Endothelial cell of umbilical vein (primary cell): ENCODE data around the gene DYNC2H1.

Experiments used
- CTCF ChIP-seq, 2 donors: IDR thresholded peaks; 1 replicate in 1 of 2; 2 replicates in 1 of 2; pipeline ENCODE4 v1.5.1; 2011; ENCODE audit warnings: low read length in 2 of 2, mild to moderate bottlenecking in 2 of 2, moderate library complexity in 2 of 2, control low read depth in 1 of 2, inconsistent platforms in 1 of 2, low read depth in 1 of 2; ENCODE audit not compliant: insufficient read depth in 1 of 2; ENCODE audit errors: extremely low read depth in 1 of 2
- EZH2 ChIP-seq: IDR thresholded peaks from 2 replicates; pipeline ENCODE4 v1.6.1; 2012; ENCODE audit warnings: borderline replicate concordance, low read depth, mild to moderate bottlenecking, moderate library complexity, low read length, inconsistent platforms; ENCODE audit not compliant: severe bottlenecking
- GATA2 ChIP-seq: IDR thresholded peaks from 2 replicates; pipeline ENCODE4 v1.7.0; 2011; ENCODE audit warnings: low read depth, mild to moderate bottlenecking, moderate library complexity, mixed read lengths, low read length; ENCODE audit not compliant: insufficient read length, insufficient read depth
- JUN ChIP-seq: IDR thresholded peaks from 2 replicates; pipeline ENCODE4 v1.6.1; 2011; ENCODE audit warnings: borderline replicate concordance, low read depth; ENCODE audit not compliant: insufficient read length, insufficient read depth
- MAX ChIP-seq: IDR thresholded peaks from 2 replicates; pipeline ENCODE4 v1.6.1; 2011; ENCODE audit not compliant: insufficient read depth, insufficient read length
- MYC ChIP-seq: IDR thresholded peaks from one replicate; pipeline ENCODE4 v1.6.1; 2011; ENCODE audit warnings: mild to moderate bottlenecking, low read depth, low read length
- POLR2A ChIP-seq: IDR thresholded peaks from 2 replicates; pipeline ENCODE4 v1.6.1; 2012; ENCODE audit warnings: low read depth, mild to moderate bottlenecking, control low read depth, low read length
- POLR2AphosphoS5 ChIP-seq: IDR thresholded peaks from 2 replicates; pipeline ENCODE4 v1.6.1; 2012; ENCODE audit warnings: low read depth, mild to moderate bottlenecking, control low read depth, low read length, moderate library complexity; ENCODE audit not compliant: insufficient read depth

DNA sequence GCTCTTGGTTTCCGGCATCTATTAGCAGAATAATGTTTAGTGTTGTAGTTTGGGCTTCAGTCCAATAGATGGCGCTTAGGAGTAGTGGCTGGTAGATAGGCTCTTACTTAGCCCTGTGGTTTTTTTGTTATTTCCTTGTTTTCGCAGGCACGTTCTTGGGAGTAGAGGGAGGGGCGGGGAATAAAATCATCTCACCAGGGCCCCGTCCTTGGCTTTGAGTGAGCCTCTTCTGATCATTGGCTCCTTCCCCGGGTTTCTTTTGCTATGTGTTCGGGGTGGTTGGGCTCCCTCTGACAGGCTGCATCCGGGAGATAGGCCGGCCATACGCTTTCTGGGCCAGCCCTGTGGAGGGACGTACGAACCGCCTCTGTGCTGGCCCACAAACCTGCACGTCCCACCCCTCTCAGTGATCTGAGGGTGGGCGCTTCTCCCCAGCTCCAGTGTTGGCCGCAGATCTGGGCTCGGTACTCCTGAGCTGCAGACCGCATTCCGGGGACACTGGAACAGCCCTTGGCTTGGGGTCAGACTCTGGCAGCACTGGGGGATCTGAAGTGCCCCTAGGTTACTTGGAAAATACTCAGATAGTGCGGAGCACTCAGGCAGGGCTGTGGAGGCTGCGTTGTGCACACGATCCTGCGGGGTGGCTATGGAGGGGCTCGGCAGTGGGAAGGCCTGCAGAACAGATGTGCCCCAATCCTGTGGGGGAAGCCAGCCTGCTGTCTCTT is 217.0 kb downstream of the DYNC2H1 start:
- TF ChIP-seq POLR2A, result no peak
- TF ChIP-seq CTCF (IDR thresholded peaks at IDR 0.05; ENCODE audit: extremely low read depth in 1 of 2, insufficient read depth in 1 of 2, low read depth in 1 of 2, low read length in 2 of 2), result peak; percentile 67 to 74
- TF ChIP-seq POLR2AphosphoS5, result no peak
- TF ChIP-seq EZH2, result no peak
- no peak for TF ChIP-seq MAX
- TF ChIP-seq GATA2, result no peak
- no peak for TF ChIP-seq MYC
- TF ChIP-seq JUN, result no peak
